MM.1S (cell line): ENCODE data around the gene SFTA2.
"Not testable (repeated sequence)": the region's sequence is repeated elsewhere in the genome, so short reads cannot be mapped to it uniquely, and the experiment has no call there.

Experiments
- DNase-seq: peaks from one replicate; pipeline ENCODE4 v3.0.0-alpha.2; 2015
- H2AFZ ChIP-seq: fragments of 300-600 bp; sonication (generic); 2 replicates; pipeline ENCODE4 v1.6.0; 2016; ENCODE audit warnings: antibody characterized with exemption, low read length
- H3F3A ChIP-seq: fragments of 300-600 bp; sonication (generic); 2 replicates; pipeline ENCODE4 v1.6.1; 2016; ENCODE audit warnings: mild to moderate bottlenecking, antibody characterized with exemption, low read length, moderate library complexity, mixed read lengths; ENCODE audit not compliant: insufficient read depth
- H3K27ac ChIP-seq: fragments of 300-600 bp; sonication (generic); 2 replicates; pipeline ENCODE4 v1.5.1; 2016; ENCODE audit warnings: mild to moderate bottlenecking, low read length
- H3K27me3 ChIP-seq: fragments of 300-600 bp; sonication (generic); replicated peaks from 2 replicates; pipeline ENCODE4 v1.6.0; 2016; ENCODE audit warnings: low read length; ENCODE audit not compliant: insufficient read depth
- H3K36me3 ChIP-seq: fragments of 300-600 bp; sonication (generic); replicated peaks from 2 replicates; pipeline ENCODE4 v1.6.1; 2016; ENCODE audit warnings: mild to moderate bottlenecking, low read length, mixed read lengths; ENCODE audit not compliant: insufficient read depth
- H3K4me1 ChIP-seq: fragments of 300-600 bp; sonication (generic); 2 replicates; pipeline ENCODE4 v1.6.1; 2016; ENCODE audit warnings: low read length, mixed read lengths
- H3K4me2 ChIP-seq: fragments of 300-600 bp; sonication (generic); 2 replicates; pipeline ENCODE4 v1.6.0; 2016; ENCODE audit warnings: low read depth, low read length
- H3K4me3 ChIP-seq: fragments of 300-600 bp; sonication (generic); 2 replicates; pipeline ENCODE4 v1.5.1; 2016; ENCODE audit warnings: low read length, mixed read lengths
- H3K79me2 ChIP-seq: fragments of 300-600 bp; sonication (generic); 2 replicates; pipeline ENCODE4 v1.6.1; 2016; ENCODE audit warnings: mixed run types, low read length, mixed read lengths
- H3K9ac ChIP-seq: fragments of 300-600 bp; sonication (generic); 2 replicates; pipeline ENCODE4 v1.6.1; 2016; ENCODE audit warnings: low read length, mixed read lengths
- H3K9me2 ChIP-seq: fragments of 300-600 bp; sonication (generic); replicated peaks from 2 replicates; pipeline ENCODE4 v1.6.1; 2016; ENCODE audit warnings: mild to moderate bottlenecking, low read length, mixed read lengths; ENCODE audit not compliant: insufficient read depth
- H3K9me3 ChIP-seq: fragments of 300-600 bp; sonication (generic); replicated peaks from 2 replicates; pipeline ENCODE4 v1.6.1; 2016; ENCODE audit warnings: mild to moderate bottlenecking, low read length, mixed read lengths; ENCODE audit not compliant: insufficient read depth
- H4K20me1 ChIP-seq: fragments of 300-600 bp; sonication (generic); 2 replicates; pipeline ENCODE4 v1.6.1; 2016; ENCODE audit warnings: mild to moderate bottlenecking, low read length, moderate library complexity, mixed read lengths; ENCODE audit not compliant: insufficient read depth
- CTCF ChIP-seq: fragments of 300-600 bp; sonication (generic); IDR thresholded peaks from 2 replicates; pipeline ENCODE4 v1.5.1; 2016; ENCODE audit warnings: antibody characterized with exemption, low read length, mixed read lengths
- EZH2 ChIP-seq: fragments of 300-600 bp; sonication (generic); optimal IDR thresholded peaks from 2 replicates; pipeline ENCODE3; 2017; ENCODE audit warnings: low read depth, mild to moderate bottlenecking, antibody characterized with exemption, low read length, mixed read lengths
- EZH2phosphoT487 ChIP-seq: fragments of 300-600 bp; sonication (generic); IDR thresholded peaks from 2 replicates; pipeline ENCODE4 v1.6.1; 2018; ENCODE audit warnings: antibody characterized with exemption, low read length

SFTA2 gene

DNA sequence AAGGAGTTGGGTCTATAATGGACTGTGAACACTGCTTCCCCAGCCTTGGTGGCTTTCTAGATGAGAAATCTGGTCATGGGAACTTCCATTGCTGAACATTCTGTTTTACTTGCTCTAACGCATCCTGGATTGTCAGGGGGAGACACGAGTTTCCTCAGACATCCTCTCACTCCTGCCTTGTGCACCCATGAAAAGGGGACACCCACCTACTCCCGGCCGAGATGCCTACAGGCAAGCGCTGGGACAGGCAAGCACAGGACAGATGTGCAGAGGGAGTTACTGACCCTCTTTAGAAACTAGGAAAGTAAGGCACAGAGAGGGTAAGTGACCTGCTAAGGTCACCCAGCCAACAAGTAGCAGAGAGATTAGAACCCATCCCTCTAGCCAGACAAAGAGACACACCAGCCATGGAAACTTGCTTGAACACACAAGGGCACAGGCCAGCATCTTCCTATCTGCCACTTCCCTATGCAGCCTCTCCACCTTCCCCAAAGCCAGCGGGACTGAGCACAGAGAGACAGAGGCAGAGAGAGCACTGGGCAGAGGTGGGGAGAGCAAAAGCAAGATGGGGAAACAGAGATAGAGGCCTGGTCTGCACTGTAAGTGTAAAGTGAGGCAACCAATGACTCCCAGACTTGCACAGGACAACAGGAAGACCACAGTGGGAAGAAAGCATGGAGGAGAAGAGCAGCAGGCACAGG is 845 bp upstream of the SFTA2 start:
- no peak overlapping the region for H3K4me2 ChIP-seq
- H3K27ac ChIP-seq, result no peak overlapping the region

DNA sequence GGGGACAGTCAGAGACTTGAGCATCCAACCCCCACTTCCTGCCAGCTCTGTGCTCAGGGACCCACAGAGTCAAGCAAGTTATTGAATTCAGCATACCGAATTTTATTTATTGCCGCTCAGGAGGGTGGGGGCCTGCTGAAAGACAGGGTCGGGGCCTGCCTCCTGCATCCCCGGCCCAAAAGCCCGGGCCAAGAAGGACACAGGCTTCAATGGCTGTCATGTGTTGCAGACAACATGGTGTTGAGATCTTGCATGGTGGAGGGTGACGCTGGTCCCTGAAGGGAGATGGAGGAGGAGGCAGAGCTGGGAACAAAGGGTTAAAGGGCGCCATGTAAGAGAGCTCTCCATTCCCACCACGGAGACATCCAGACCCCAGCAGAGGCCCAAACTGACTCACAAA is 698 bp downstream of the SFTA2 start:
- Histone ChIP-seq H4K20me1 (no peaks in the 10 kb centered on the region), H3K27me3 (no peaks in the 10 kb centered on the region; the same call in 1 of the 2 replicates), H3K9ac (no peak overlapping the region), H3K4me3 (no peak overlapping the region), H2AFZ (no peak overlapping the region), H3K4me2 (no peak overlapping the region), H3K27ac (no peak overlapping the region), H3K9me3 (no peaks in the 10 kb centered on the region), H3K79me2 (no peaks in the 10 kb centered on the region), H3K36me3 (no peaks in the 10 kb centered on the region), H3K9me2 (no peaks in the 10 kb centered on the region), H3F3A (no peaks in the 10 kb centered on the region), H3K4me1 (no peaks in the 10 kb centered on the region)
- no peak for DNase-seq
- TF ChIP-seq CTCF, result no peak
- TF ChIP-seq EZH2phosphoT487, result no peak
- TF ChIP-seq EZH2, result no peak

More for the DNA sequence above, 845 bp upstream of the SFTA2 start:
- no peak for DNase-seq
- Histone ChIP-seq H3K79me2 (no peaks in the 10 kb centered on the region), H2AFZ (no peak overlapping the region), H3K9me2 (no peaks in the 10 kb centered on the region), H4K20me1 (no peaks in the 10 kb centered on the region), H3F3A (no peaks in the 10 kb centered on the region), H3K9me3 (no peaks in the 10 kb centered on the region), H3K9ac (no peak overlapping the region), H3K36me3 (no peaks in the 10 kb centered on the region), H3K4me3 (no peak overlapping the region), H3K4me1 (no peaks in the 10 kb centered on the region), H3K27me3 (peaks cover 4% of the 10 kb centered on the region; the same call in 1 of the 2 replicates)
- TF ChIP-seq EZH2, result no peak

DNA sequence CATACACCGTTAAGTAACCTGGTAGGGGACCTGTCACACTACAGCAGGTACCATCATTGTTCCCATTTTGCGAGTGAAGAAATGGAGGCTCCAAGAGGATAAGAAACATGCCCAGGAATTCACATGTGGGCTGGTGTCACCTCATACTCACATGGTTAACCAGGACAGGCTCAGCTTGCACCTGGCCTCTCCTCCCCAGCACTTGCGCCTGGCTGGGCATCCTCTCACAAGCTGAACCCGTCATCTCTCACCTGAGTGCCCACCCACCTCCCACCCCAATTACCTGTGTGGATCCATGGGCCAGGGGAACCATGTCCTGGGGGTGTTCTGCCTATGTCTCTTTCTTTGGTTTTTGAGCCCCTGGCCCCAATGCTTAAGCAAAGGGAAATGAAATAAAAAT is 1.5 kb downstream of the SFTA2 start:
- no peak overlapping the region for H3K4me3 ChIP-seq
- H3K9me2 ChIP-seq, result no peaks in the 10 kb centered on the region
- TF ChIP-seq EZH2 (no peak), CTCF (no peak), EZH2phosphoT487 (no peak)
- no peaks in the 10 kb centered on the region for H3K9me3 ChIP-seq
- H3K9ac ChIP-seq, result no peak overlapping the region
- no peaks in the 10 kb centered on the region for H4K20me1 ChIP-seq
- H3K27ac ChIP-seq, result no peak overlapping the region
- H2AFZ ChIP-seq, result no peak overlapping the region
- no peaks in the 10 kb centered on the region for H3K36me3 ChIP-seq
- no peaks in the 10 kb centered on the region for H3F3A ChIP-seq
- H3K4me1 ChIP-seq, result no peaks in the 10 kb centered on the region
- DNase-seq, result no peak
- no peak overlapping the region for H3K4me2 ChIP-seq
- no peaks in the 10 kb centered on the region for H3K27me3 ChIP-seq
- no peaks in the 10 kb centered on the region for H3K79me2 ChIP-seq

GRCh38 chr6:30928677-30929076 is 3.3 kb downstream of the SFTA2 start:
- Histone ChIP-seq H3K36me3 (no peaks in the 10 kb centered on the region), H2AFZ (no peak overlapping the region), H3K4me3 (no peak overlapping the region), H4K20me1 (no peaks in the 10 kb centered on the region), H3K79me2 (no peaks in the 10 kb centered on the region), H3K4me2 (no peak overlapping the region), H3K9me3 (no peaks in the 10 kb centered on the region), H3F3A (no peaks in the 10 kb centered on the region), H3K27ac (no peak overlapping the region), H3K9me2 (no peaks in the 10 kb centered on the region), H3K27me3 (no peaks in the 10 kb centered on the region), H3K9ac (no peak overlapping the region), H3K4me1 (no peaks in the 10 kb centered on the region)
- DNase-seq, result no peak
- TF ChIP-seq EZH2phosphoT487 (no peak), EZH2 (no peak), CTCF (no peak)

DNA sequence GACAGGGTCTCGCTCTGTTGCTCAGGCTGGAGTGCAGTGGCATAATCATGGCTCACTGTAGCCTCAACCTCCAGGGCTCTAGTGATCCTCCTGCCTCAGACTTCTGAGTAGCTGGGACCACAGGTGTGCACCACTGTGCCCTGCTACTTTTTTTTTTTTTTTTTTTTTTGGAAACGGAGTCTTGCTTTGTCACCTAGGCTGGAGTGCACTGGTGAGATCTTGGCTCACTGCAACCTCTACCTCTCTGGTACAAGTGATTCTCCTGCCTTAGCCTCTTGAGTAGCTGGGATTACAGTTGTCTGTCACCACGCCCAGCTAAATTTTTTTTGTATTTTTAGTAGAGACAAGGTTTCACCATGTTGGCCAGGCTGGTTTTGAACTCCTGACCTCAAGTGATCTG is 4.9 kb downstream of the SFTA2 start:
- not testable (repeated sequence) for H3K9me3 ChIP-seq, H3K9ac ChIP-seq, H4K20me1 ChIP-seq, H3K4me3 ChIP-seq, H2AFZ ChIP-seq, H3F3A ChIP-seq, H3K27ac ChIP-seq, H3K4me1 ChIP-seq, H3K27me3 ChIP-seq, H3K9me2 ChIP-seq, DNase-seq, H3K79me2 ChIP-seq, H3K4me2 ChIP-seq, H3K36me3 ChIP-seq
